GM19467 (cell line): ENCODE measurements around the gene OLFM2.
"Not testable (repeated sequence)": the region's sequence is repeated elsewhere in the genome, so short reads cannot be mapped to it uniquely, and the experiment has no call there.

Source experiments
- ATAC-seq: cut with Tn5 transposase; IDR thresholded peaks from one replicate; pipeline ENCODE4 v1.9.1; 2021; ENCODE audit warnings: mild to moderate bottlenecking, moderate library complexity; ENCODE audit not compliant: unreplicated experiment

OLFM2 gene

GRCh38 chr19:9936326-9937000 lies at the start of gene OLFM2:
OLFM2 (minus strand) TSS chr19:9936515; CDS start chr19:9936366, 149 bp downstream.
- ATAC-seq = no peak

GRCh38 chr19:9981406-9982260 lies 45.3 kb upstream of the OLFM2 start:
- no peak for ATAC-seq

GRCh38 chr19:9972103-9972502 lies 35.8 kb upstream of the OLFM2 start:
- ATAC-seq = no peak

- no peak for ATAC-seq
Measured at GRCh38 chr19:9971166-9971897, 35.0 kb upstream of the OLFM2 start.

DNA sequence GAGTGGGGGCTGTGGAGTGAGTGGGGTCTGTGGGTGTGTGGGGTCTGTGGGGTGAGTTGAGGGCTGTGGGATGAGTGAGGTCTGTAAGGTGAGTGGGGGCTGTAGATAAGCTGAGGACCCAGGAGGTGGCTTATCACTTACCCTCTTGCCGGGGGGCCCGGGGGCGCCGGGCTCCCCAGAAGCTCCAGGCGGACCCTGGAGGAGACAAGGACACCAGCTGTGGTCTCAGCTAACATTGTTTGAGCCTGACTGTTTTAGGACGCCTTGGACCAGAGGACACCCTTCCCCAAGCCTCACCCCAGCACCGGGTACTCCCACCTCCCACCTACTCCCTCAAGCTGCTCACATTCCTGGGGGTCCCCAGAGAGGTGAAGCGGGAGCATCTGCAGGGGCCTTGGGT lies 34.2 kb upstream of the OLFM2 start:
- no peak for ATAC-seq

DNA sequence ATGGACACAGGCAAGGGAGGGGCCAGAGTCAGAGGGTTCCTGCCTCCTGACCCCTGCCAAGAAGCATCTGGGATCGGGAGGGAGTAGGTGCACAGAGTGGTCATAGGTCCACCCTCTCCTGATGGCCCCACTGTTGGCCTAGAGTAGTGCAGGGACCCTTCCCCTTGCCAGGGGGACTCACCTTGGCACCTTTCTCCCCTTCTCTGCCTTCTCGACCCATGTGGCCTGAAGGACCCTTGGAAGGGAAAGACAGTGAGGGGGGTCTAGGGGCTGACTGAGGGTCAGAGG lies 33.3 kb upstream of the OLFM2 start:
- no peak for ATAC-seq

GRCh38 chr19:9968820-9969687 lies 32.7 kb upstream of the OLFM2 start:
- ATAC-seq = no peak

- no peak for ATAC-seq
Measured at GRCh38 chr19:9967326-9967725, 31.0 kb upstream of the OLFM2 start.

- no peak for ATAC-seq
Measured at GRCh38 chr19:9966448-9966847, 30.1 kb upstream of the OLFM2 start.

- no peak for ATAC-seq
Measured at GRCh38 chr19:9966024-9966423, 29.7 kb upstream of the OLFM2 start.

- ATAC-seq = no peak
Measured at GRCh38 chr19:9962623-9963290, 26.4 kb upstream of the OLFM2 start.

- no peak for ATAC-seq
Measured at GRCh38 chr19:9961103-9961502, 24.8 kb upstream of the OLFM2 start.

GRCh38 chr19:9958379-9958821 lies 22.1 kb upstream of the OLFM2 start:
- no peak for ATAC-seq

DNA sequence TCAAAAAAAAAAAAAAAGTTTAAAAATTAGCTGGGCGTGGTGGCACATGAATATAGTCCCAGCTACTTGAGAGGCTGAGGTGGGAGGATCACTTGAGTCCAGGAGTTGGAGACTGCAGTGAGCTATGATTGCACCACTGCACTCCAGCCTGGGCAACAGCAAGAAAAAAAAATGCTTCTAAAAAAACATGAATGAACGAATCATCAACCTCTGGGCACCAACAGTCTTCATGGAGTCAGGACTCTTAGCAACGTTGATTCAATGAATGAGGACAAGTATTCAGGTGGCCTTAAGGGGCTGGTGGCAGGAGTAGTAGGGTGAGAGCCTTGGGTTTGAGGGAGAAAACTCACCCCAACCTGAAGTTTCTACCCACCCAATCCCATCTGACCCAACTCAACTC lies 20.6 kb upstream of the OLFM2 start:
- no peak for ATAC-seq

GRCh38 chr19:9953802-9954542 lies 17.7 kb upstream of the OLFM2 start:
- no peak for ATAC-seq

GRCh38 chr19:9952276-9952675 lies 16.0 kb upstream of the OLFM2 start:
- no peak for ATAC-seq

- ATAC-seq = no peak
Measured at GRCh38 chr19:9947441-9947840, 11.1 kb upstream of the OLFM2 start.

GRCh38 chr19:9946528-9947125 lies 10.3 kb upstream of the OLFM2 start:
- ATAC-seq = not testable (repeated sequence)

DNA sequence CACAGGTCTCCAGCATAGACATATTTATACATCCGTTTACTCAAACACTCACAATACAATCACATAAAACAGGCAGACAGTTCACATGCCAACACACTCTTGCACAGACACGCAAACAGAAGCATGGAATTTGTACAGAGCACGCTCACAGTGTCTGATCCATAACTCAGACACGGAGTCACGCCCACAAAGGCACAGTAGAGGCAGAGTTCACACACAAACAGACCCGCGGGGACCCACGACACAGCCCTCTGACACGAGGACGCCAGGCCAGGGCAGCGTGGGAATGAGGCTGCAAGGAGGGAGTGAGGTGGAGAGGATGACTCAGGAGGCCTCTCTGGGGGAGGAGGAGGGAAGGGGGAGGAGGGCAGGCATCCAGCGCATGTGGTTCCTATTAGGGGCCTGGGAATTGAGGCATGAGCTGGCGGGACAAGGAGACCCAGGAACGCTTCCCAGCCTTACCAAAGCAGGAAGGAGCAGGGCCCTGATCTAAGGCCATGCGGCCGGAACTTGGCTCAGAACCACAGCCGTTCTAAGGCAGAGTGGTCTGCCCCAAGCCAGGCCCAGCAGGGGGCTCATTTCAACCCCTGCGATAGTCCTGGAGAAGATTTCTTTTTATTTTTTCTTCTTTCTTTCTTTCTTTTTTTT lies 9.1 kb upstream of the OLFM2 start:
- no peak for ATAC-seq
